Stimulated activated CD8-positive, alpha-beta memory T cell treated with anti-CD3 and anti-CD28 coated beads, Interleukin-15, amount 100 ng/mL, for 1 hour (primary cell): ENCODE data around the gene STK38L.

Experiments used
- DNase-seq: peaks from one replicate; pipeline ENCODE4 v3.0.0-alpha.2; 2020; ENCODE audit warnings: low read depth

Gene STK38L

GRCh38 chr12:27347779-27348178 is 103.7 kb downstream of the STK38L start:
- no peak for DNase-seq

- no peak for DNase-seq
Observed at GRCh38 chr12:27351476-27351875, 107.4 kb downstream of the STK38L start.

GRCh38 chr12:27355486-27355885 is 111.4 kb downstream of the STK38L start:
- DNase-seq = no peak

GRCh38 chr12:27355979-27356378 is 111.9 kb downstream of the STK38L start:
- DNase-seq = no peak

- no peak for DNase-seq
Observed at GRCh38 chr12:27359578-27360340, 115.7 kb downstream of the STK38L start.

GRCh38 chr12:27361372-27361771 is 117.3 kb downstream of the STK38L start:
- DNase-seq = no peak

GRCh38 chr12:27366621-27367020 is 122.5 kb downstream of the STK38L start:
- DNase-seq = no peak

GRCh38 chr12:27367078-27367477 is 123.0 kb downstream of the STK38L start:
- DNase-seq = no peak
